ENCODE data around the gene RUFY4.
"Not testable (repeated sequence)": the region's sequence is repeated elsewhere in the genome, so short reads cannot be mapped to it uniquely, and the experiment has no call there.

The RUFY4 gene

DNA sequence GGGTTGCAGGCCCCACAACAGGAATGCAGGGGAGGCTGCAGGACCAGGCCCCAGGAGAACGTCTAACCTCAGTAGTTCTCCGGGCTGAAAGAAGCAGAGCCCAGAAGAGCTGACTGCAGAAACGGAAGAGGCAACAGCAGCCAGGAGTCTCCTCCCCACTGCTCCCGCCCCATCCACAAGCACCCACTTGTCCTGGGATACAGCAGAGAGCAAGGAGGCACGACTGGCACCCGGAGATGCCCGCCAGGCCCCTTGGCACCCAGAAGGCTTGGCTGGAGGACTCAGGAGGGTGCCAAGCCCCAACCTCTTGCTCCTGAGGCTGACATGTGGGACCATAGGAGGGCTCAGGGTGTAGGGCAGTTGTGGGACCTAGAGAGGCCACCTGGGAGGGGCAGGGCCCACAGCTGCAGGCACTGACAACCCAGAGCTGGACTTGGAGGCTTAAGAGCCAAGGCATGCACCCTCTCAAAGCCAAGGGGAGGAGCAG is 37.2 kb upstream of the RUFY4 start:
- no peak for DNase-seq

DNA sequence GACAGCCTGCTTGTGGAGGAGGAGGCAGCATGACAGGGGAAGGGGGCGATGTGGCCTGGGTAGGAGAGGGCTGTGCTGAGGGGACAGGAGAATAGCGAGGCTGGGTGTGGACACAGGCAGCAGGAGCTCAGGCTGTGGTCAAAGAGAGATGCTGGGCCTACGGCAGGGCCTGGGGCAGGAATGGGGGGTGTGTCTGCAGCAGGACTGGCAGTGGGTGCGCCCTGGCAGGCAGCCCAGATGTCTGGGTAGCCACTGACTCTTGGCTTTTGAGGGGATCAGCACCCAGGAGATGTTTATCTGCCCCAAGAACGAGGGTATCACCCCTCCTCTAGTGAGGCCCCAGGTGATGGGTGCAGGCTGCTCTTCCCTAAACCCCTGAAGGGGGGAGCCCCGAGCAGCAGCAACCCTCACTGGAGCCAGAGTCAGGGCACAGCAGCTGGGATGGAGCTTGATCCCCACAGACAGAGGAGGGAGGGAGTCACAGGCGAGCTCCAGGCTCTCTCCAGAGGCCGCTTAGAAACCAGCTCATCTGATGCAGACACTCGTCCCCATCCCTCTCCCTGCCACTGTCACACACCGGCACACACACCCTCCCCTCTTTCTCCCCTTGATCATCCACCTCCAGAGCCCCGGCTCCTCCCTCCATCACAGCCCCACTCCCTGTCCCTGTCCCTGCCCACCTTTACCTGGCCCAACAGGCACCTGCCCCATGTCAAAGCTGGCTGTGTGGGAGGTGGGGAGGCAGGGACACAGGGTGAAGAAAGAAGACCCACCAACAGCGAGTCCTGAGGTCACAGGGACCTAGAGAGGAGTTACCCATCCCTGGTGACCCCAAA is 36.5 kb upstream of the RUFY4 start:
- no peak for DNase-seq

DNA sequence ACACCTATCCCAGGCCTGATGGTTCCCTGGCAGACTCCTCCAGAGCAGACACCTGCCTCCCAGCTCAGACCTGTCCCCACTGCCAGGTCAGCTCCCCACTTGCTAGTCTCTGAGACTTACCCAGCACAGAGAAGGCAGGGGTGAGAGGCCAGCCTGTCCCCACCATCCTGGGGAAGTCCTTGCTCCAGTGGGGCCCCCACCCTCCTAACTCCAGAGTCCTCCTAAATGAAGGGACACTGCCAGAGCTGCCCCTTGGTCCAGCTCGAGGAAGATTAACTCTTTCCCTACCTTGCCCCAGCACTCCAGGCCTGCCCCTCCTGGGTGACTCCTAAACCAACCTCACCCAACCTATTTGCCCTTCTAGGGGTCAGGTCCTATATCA is 35.9 kb upstream of the RUFY4 start:
- DNase-seq, result no peak

DNA sequence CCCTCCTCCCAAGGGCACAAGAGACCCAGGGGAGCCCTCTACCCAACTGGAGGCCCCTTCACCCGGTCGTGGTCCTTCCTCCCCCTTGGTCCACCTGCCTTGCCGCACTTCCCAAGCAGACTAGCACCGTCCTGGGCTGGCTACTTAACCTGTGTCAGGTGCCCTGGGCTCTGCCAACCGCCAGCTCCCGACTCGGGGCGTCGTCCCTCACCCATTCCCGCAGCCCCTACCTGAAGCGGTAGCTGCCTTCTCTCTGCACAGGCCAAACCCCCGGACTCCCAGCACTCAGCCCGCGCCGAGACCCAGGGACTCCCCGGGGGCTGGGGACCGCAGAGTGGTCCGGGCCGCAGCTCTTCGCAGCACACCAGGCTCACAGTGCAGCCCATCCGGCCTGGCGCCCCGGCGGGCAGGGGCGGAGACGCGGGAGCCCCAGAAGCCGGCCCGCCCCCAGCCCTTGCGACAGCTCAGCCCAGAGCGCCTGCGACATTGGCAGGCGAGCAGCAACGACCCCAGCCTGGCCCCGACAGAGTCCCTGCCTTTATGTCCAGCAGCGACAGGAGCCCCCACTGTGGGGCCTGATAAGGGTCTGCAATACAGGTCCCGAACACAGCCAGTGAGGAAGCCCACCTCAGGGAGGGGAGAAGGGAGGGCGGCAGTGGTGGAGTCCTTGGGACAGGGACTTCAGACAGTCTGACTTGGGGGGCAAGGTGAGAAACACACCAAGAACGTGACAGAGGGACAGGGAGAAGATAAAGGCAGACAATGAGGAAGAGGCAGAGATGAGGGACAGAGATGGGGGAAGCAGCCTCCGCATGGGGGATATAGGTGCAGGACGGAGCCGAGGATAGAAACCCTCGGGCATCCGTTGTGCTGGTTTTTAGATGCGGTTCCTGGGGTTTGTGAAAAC is 35.2 kb upstream of the RUFY4 start:
- no peak for DNase-seq

DNA sequence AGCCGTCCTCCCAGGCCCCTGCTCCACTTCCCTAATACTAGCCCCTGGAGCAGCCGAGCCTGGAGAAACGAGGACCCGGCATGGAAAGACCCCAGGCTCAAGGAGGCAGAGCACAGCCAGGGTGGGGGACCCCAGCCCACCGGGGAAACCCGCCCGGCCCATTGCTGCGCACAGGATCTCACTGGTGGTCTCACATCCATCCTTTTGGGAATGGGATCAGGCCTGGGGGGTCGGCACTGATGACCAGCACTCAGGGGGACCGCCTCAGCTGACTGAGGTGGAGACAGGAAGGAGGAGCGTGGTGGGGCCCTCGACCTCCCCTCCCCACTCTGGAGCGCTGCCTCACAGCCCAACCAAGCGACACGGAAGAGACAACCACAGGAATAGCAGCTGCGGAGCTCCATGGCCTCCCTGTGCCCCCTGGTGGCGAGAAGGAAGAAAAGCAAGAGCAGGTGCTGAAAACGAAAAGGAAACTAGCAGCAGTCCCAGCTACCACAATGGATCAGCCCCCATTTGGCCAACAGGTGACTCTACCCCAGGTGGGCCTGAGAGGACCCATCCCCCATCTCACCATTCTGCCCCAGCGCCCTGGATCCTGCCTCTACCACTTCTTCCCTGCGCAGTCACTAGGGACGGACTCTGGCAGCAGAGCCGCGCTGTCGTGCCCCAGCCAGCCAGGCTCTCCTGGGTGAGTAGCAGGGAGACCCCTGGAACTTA is 34.4 kb upstream of the RUFY4 start:
- peak; percentile 52 for DNase-seq

DNA sequence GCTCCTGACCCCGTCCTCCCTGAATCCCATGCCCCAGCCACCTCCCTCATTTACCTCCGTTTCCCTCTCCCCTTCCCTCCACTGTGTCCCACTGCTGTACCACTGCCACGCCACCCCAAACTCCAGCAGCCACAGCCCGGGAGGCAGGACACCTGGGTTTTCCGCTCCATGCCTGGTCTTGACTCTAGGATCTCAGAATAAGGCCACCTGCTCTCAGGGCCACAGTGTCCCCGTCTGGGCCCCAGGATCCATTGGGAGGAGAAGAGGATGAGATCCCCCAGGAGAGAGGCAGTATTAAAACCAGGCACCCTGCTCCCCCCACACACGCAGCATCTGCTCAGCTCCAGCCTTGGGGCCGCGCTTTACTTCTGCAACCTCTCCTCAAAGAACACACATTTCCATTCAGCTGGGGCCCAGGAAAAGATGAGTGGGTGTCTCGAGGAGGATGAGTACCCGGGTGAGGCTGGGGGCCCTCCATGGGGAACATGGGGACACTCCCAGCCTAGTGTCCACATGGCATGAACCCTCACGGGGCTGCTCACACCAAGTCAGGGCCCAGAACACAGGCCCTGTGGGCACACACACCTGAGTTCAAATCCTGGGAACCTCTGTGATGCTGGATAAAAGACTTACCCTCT is 33.5 kb upstream of the RUFY4 start:
- no peak for DNase-seq

DNA sequence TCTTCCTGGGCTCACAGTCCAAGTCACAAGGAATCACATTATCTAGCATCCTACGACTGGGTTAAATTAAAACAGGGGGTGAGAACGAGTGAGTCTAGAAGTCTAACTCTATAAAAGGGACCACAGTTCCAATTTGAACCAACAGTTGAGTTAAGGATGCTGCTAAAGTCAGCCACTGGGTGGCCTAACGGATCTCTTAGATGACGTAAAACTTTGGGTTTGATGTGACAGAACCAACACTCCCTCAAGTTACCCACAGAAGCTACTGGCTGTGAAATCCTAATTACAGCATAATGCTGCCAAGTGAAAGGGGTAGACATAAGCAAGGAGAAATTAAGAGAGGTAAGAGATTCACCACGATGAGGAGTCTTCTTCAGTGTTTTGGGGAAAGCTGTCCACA is 32.7 kb upstream of the RUFY4 start:
- no peak for DNase-seq

DNA sequence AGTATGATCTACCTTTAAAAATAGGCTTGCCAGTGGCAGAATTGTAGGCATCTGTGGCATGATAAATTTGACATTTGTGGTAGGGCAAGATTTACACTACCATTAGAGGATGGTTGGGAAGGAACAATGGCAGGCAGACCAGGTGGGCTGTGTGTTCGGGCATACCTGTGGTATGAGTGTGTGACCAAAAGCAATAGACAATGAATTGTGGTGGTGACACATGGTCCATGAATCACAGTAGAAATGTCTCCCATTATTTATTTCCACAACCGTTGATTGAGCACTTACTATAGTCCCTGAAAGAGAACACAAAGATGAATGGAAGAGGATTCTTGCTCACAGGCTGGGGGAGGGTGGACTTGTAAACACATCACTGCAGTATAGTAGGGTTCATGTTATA is 29.9 kb upstream of the RUFY4 start:
- no peak for DNase-seq

DNA sequence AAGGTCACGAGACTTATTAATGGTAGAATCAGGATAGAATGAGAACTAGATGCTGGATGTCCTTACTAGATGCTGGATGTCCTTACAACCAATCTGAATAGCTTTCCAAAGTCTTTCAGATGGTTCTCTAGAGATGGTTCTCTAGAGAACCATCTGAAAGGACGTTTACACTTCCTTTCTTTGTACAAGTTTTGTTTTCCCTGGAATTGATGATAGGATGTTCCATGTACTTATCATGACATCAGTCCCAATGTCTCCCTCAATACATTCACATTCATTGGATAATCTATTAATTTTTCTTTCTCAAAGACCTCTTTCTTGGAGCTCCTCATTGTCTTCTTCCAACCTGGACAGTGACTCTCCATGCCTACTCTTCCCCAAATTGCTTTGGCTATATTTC is 28.2 kb upstream of the RUFY4 start:
- DNase-seq, result no peak

DNA sequence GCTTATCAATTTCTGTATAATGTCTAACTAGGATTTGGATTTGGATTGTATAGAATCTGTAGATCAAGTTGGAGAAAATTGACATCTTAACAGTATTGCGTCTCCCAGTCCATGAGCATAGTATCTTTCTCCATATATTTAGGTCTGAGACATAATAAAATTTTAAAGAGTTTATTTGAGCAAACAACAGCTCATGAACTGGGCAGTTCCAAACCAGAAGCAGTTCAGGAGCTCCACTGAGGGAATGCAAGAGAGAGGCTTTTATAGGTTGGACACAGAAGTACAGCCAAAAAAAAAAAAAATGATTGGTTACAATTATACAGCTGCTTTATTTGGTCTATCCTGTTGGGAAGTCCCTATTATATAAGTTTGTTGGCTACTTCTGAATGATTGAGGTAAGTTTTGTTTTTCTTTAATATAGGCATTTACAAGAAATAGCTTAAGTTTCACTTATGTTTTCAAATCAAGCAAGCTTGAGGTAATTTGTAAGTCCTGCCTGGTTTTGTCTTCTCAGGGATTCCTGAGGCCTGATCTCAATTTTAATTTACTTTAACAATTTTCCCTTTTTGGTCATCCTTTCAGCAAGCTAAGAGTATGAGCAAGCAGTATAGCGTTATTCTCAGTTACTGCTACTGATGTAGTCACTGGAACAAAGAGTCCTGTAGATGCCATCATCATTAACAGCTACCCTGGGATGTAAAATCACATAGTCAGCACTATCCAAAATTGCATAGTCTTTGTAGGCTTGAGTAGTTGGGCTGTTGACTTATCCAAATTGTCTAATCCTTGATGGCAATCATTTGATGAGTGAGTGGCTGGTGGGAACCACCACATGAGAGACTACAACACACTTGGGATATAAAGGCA is 27.5 kb upstream of the RUFY4 start:
- no peak for DNase-seq

DNA sequence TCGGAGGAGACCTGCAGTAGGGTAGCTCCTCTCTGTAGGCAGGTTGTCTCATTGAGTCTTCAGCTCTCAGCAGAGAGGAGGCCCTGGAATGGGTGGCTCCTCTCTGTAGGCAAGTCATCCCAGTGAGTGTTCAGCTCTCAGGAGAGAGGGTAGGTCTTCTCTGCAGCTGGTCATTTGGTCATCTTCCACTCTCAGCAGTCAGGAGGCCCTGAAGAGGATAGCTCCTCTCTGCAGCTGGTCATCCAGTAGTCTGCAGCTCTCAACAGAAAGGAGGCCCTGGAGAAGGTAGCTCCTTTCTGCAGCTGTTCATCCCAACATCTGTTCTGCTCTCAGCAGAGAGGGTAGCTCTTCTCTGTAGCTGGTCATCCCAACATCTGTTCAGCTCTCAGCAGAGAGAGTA is 26.0 kb upstream of the RUFY4 start:
- DNase-seq, result no peak

DNA sequence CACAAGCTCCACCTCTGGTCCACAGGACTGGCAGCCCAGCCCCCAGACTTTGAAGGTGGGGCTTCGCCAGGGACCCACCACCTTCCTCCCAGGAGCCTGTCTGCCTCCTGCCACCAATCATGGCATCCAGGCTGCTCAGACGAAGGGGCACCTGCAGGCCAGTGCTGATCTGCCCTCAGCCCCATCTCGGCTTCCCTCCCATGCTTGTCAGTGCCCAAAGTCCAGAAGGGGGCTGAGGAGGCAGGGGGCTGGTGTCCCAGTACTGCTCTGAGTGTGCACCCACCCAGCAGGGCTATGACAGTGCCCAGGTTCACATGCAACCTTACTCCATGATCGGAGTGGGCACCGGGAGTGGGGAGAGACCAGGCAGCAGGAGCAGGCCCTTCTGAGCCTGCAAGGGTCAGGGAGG is 25.3 kb upstream of the RUFY4 start:
- DNase-seq, result no peak

DNA sequence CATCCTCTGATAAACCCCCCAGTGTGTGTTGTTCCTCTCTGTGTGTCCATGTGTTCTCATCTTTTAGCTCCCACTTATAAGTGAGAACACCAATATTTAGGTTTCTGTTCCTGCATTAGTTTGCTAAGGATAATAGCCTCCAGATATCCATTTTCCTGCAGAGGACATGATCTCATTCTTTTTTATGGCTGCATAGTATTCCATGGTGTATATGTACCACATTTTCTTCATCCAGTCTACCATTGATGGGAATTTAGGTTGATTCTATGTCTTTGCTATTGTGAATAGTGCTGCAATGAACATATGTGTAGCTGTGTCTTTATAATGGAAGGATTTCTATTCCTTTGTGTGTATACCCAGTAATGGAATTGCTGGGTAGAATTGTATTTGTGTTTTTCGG is 24.5 kb upstream of the RUFY4 start:
- DNase-seq, result not testable (repeated sequence)

DNA sequence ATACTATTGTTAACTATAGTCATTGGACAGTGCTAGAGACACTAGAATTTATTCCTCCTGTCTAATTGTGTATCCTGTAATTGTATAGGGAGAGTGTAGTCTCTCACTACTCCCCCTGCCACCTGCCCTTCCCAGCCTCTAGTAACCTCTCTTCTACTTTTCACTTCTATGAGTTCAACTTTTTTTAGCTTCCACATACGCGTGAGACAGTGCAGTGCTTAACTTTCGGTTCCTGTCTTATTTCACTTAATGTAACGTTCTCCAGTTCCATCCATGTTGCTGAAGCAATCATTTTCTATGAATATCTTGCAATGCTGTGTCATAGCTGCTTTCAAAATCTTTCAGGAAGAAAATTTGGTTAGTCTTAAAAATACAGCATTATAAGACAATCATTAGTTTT is 22.8 kb upstream of the RUFY4 start:
- no peak for DNase-seq

DNA sequence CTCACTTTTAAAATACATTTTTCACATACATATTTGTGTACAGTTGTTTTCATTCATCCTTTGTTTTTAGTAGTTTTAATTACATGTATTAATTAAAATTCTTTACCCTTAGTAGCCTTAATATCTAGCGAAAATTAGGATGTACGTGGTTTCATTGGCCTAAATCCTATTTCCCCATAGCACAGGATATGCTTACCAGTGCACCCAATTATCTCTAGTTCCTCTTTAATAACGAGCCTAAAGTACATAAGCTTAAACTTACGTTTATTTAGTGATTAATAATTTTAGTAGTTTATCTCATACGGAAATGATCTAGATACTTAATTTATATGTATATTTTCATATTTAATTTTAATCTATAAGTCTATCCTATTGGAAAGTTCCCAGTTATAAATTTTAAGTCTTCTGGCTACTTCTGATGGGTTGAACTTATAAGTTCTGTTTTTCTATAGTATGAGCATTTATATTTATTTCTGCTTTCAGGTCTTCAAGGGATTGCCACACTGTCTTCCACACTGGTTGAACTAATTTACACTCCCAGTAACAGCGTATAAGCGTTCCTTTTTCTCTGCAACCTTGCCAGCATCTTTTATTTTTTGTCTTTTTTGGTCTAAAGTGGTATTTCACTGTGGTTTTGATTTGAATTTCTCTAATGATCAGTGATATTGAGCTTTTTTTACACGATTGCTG is 21.4 kb upstream of the RUFY4 start:
- no peak for DNase-seq

DNA sequence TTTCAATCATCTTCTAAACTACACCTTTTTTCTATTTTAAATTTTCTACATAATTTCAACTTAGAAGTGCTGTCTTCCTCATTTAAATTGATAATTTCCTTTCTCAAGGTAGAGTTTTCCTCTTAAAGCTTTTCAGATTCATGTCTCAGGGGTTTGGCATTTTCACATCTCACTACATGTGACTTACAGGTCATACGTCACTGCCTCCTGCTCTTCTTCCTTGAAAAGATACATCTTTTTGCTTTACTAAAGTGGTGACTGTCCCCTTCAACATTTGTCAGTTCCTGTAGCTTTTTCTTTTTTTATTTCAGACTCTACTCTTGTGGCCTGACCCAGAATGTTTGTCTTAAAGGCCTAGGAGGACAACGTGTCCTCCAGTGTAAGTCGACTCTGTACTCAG is 17.1 kb upstream of the RUFY4 start:
- no peak for DNase-seq

DNA sequence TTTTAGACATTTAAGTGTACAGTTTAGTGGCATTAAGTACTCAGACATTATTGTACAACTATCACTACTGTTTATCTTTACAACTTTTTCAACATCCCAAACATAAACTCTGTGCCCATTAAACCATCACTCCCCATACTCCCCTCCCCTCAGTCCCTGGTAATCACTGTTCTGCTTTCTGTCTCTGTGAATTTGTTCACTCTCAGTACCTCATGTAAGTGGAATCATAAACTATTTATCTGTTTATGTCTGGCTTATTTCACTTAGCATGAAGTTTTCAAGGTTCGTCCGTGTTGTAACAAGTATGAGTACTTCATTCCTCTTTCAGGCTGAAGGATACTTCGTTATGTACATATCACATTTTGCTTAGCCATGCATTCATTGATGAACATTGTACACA is 9.8 kb upstream of the RUFY4 start:
- DNase-seq, result no peak

DNA sequence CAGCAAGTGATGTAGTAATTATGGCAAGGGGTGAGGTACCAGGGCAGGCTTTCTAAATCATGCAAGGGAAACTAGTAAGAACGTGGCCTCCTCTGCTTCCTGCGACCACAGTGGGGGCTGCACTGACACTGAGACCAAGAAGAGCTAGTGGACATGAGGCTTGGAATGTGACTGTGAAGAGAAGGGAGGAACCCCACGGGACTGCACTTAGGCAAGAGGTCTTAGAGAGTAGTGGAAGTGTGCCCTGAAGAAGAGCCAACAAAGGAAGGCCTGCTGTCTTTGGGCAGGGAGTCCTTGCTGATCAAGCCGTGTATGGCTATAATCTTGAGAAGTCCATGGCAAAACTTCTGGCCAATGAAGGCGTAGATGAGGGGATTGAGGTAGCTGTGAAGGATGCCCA is 8.9 kb upstream of the RUFY4 start:
- DNase-seq, result no peak

DNA sequence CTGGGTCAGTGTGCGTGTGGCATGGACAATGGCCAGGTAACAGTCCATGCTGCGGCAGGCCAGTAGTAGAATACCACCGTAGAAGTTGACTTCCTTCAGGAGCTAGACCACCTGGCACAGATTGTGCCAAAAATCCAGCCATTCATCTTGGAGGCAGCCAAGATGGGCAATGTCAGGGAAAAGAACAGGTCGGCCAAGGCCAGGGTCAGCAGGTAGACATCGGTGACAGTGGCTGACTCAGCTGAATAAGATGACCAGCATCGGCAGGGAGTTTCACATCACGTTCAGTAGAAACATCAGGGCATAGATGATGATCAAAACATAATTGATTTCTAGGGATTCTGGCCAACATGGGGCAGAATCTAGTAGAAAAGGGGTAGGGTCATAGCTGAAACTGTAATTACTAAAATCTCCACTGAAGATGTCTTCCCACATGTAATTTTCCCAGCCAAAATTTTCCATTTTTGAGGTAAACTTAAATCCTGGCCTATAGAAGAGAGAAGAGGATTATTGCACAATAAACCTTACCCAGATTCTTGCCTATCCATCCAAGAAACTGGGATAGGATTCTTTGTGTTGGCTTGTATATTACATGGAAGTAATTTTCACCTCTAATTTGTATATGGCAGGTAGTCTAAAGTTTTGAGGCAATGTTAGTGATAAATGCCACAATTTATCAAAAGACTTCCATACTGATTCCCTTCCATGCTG is 7.9 kb upstream of the RUFY4 start:
- DNase-seq, result no peak

DNA sequence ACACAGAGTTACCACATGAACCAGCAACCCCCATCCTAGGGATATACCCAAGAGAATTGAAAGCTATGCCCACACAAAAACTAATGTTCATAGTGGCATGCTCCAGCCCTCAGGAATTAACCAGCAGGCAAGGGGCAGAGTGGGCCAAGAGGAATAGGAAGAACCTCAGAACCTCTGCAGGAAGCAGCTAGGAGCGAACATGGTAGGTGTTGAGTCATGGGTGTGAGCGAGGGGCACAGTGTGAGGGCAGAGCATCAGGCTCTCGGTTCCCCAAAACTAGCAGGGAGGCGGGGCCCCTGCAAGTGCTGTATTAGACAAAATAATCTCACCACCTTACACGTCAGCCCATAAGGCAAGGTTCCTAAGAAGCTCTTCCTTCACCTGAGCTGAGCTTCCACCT is 5.6 kb upstream of the RUFY4 start:
- DNase-seq, result no peak

DNA sequence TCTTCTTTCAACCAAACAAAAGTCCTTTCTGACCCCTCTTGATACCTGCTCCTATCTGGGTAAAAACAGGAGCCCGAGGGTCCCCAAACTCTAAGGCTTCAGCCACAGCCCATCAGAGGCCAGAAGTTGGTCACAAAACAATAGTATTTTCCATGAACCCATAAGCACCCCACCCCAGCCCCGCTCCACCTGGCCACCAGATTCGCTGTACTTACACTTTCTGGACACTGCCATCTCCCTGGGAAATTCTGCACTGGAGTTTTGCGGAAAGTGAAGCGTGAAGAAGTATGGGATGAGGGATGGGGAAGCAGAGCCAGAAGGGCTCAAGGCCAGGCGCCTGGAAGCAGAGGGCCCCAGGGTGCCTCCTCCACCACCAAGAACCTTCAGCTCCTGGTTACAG is 5.2 kb upstream of the RUFY4 start:
- DNase-seq, result no peak

Data from NCI-H146 (cell line).